Measurements from ENCODE around the gene SMIM38.

SMIM38 gene

DNA sequence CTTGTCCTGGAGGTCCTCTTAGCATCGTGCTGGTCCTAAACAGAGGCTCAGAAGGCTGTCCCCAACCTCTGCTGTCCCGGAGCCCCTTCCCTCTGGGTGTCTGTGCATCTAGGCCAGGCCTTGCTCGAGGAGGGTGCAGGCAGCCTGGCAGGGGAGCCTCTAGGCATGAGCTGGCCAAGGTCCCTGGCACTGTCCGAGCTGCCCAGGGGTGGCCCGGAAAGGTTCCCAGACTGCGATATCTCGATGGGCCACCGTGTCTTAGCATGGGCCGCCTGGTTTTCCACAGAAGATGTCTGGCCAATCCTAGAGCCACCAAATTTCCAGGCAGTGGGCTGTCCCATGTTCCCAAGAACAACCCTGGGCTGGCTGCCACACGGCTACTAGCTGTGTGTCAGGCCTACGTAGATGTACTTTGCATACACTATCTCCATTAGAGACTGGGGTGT is 24.6 kb upstream of the SMIM38 start:
- no CpG with 5 or more reads among the region's 11 CpGs for WGBS (ENCODE audit: extremely low coverage, insufficient coverage, insufficient read length)
- no peak overlapping the region for H4K12ac ChIP-seq (ENCODE audit: low read depth, low read length)

DNA sequence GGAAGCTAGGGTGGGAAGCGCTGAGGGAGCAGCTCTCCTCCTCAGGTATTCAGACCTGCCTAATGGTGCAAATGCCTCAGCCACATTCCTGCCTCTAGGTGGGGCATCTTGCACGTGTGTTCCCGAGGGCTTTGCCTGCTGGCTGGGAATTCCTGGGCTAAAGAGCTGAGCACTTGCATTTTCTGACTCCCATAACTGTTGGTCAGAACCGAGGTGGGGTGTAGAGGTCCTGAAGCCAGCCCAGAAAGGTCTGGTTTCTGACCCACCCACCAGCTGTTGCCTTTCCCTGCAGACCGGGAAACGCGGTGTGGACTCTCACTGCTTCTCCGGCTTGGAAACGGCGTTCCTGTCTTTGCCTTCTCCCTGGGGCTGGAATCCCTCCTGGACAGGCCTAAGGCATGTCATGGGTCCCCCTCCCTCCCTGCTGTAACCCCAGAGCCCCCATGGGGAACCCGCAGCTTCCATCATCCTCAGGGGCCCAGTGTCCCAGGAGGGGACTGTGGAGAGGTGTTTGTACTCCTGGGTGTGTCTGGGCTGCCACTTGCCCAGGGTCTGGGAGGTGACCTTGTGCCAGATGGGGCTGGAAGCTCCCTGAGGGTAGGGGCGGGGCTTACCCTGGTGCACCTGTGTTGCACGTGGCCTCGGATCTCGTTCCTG is 24.0 kb upstream of the SMIM38 start:
- no peak overlapping the region for H4K8ac ChIP-seq (ENCODE audit: low read depth, low read length)
- H3K4me1 ChIP-seq (ENCODE audit: control insufficient read depth in 1 of 2, insufficient read depth in 2 of 2, low read length in 2 of 2): peaks cover 4 to 6% of the 10 kb centered on the region in 2 experiments
- no peak overlapping the region for H3K27ac ChIP-seq (ENCODE audit: low read depth, low read length)
- no peaks in the 10 kb centered on the region for H3K9me3 ChIP-seq (ENCODE audit: insufficient read depth, low read depth, low read length)
- H2BK5ac ChIP-seq (ENCODE audit: low read depth, low read length, poor library complexity): no peak overlapping the region
- no CpG with 5 or more reads among the region's 15 CpGs for WGBS (ENCODE audit: extremely low coverage, insufficient coverage, insufficient read length)
- peak; percentile 87 to 98 for DNase-seq
- no peak overlapping the region for H3K23ac ChIP-seq (ENCODE audit: low read length)
- H3K79me2 ChIP-seq (ENCODE audit: control insufficient read depth, insufficient read depth, low read length, poor library complexity): no peaks in the 10 kb centered on the region
- no peak overlapping the region for H3K9ac ChIP-seq (ENCODE audit: low read length)
- no peak overlapping the region for H3K18ac ChIP-seq (ENCODE audit: low read length)
- H2BK12ac ChIP-seq (ENCODE audit: low read length): peak overlapping the region; percentile 56
- no peaks in the 10 kb centered on the region for H3K36me3 ChIP-seq (ENCODE audit: control insufficient read depth in 1 of 2, insufficient read depth in 2 of 2, low read length in 2 of 2)
- H3K27me3 ChIP-seq (ENCODE audit: insufficient read depth, low read length): no peaks in the 10 kb centered on the region
- no peak overlapping the region for H2BK120ac ChIP-seq (ENCODE audit: insufficient read depth, low read length, poor library complexity)
- peaks cover 4% of the 10 kb centered on the region for H3K79me1 ChIP-seq (ENCODE audit: low read length)
- H2AK5ac ChIP-seq (ENCODE audit: low read length): peak overlapping the region; percentile 58
- no peak overlapping the region for H2AFZ ChIP-seq (ENCODE audit: insufficient read depth, low read length, poor library complexity)
- H3K4ac ChIP-seq (ENCODE audit: low read depth, low read length): no peak overlapping the region
- H3K4me3 ChIP-seq (ENCODE audit: low read depth, low read length): no peak overlapping the region
- no peak overlapping the region for H3K4me2 ChIP-seq (ENCODE audit: low read length)
- H4K91ac ChIP-seq (ENCODE audit: low read depth, low read length): peak overlapping the region; percentile 32
- H3K14ac ChIP-seq (ENCODE audit: low read length): no peak overlapping the region
- H4K12ac ChIP-seq (ENCODE audit: low read depth, low read length): no peak overlapping the region

More for the DNA sequence above, 24.6 kb upstream of the SMIM38 start:
- no peak overlapping the region for H2AFZ ChIP-seq (ENCODE audit: insufficient read depth, low read length, poor library complexity)
- H4K8ac ChIP-seq (ENCODE audit: low read depth, low read length): no peak overlapping the region
- no peaks in the 10 kb centered on the region for H3K36me3 ChIP-seq (ENCODE audit: control insufficient read depth in 1 of 2, insufficient read depth in 2 of 2, low read length in 2 of 2)
- no peak overlapping the region for H3K9ac ChIP-seq (ENCODE audit: low read length)
- H3K27me3 ChIP-seq (ENCODE audit: insufficient read depth, low read length): no peaks in the 10 kb centered on the region
- H3K14ac ChIP-seq (ENCODE audit: low read length): no peak overlapping the region
- H3K18ac ChIP-seq (ENCODE audit: low read length): no peak overlapping the region
- H3K27ac ChIP-seq (ENCODE audit: low read depth, low read length): no peak overlapping the region
- no peak overlapping the region for H3K4me2 ChIP-seq (ENCODE audit: low read length)
- no peak overlapping the region for H4K91ac ChIP-seq (ENCODE audit: low read depth, low read length)
- no peak overlapping the region for H3K4ac ChIP-seq (ENCODE audit: low read depth, low read length)
- no peak overlapping the region for H2BK120ac ChIP-seq (ENCODE audit: insufficient read depth, low read length, poor library complexity)
- no peak overlapping the region for H2AK5ac ChIP-seq (ENCODE audit: low read length)
- no peaks in the 10 kb centered on the region for H3K9me3 ChIP-seq (ENCODE audit: insufficient read depth, low read depth, low read length)
- peaks cover 4% of the 10 kb centered on the region for H3K79me1 ChIP-seq (ENCODE audit: low read length)
- no peak overlapping the region for H2BK5ac ChIP-seq (ENCODE audit: low read depth, low read length, poor library complexity)
- H3K23ac ChIP-seq (ENCODE audit: low read length): no peak overlapping the region
- no peak overlapping the region for H3K4me3 ChIP-seq (ENCODE audit: low read depth, low read length)
- no peak overlapping the region for H2BK12ac ChIP-seq (ENCODE audit: low read length)
- no peaks in the 10 kb centered on the region for H3K79me2 ChIP-seq (ENCODE audit: control insufficient read depth, insufficient read depth, low read length, poor library complexity)
- DNase-seq: no peak
- peaks cover 4 to 6% of the 10 kb centered on the region in 2 experiments for H3K4me1 ChIP-seq (ENCODE audit: control insufficient read depth in 1 of 2, insufficient read depth in 2 of 2, low read length in 2 of 2)

DNA sequence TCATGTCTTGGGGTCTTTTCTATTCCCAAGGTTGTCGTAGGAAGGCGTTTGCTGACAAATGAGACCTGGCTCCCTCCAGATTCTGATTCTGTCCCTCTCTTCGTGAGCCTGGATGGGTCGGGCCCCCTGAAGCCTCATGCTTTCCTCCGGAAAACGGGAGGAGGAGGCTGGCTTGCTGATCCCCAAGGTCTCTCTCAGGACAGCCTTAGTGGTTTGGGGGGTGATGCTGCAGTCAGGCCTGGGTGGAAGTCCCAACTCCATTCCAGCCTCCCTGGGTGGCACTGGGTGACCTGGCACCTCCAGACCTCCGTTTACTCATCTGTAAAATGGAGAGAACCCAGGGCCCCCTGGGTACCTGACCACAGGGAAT is 23.4 kb upstream of the SMIM38 start:
- no peak overlapping the region for H2AFZ ChIP-seq (ENCODE audit: insufficient read depth, low read length, poor library complexity)
- WGBS (ENCODE audit: extremely low coverage, insufficient coverage, insufficient read length): no CpG with 5 or more reads among the region's 7 CpGs
- H3K27ac ChIP-seq (ENCODE audit: low read depth, low read length): no peak overlapping the region
- no peak overlapping the region for H2BK5ac ChIP-seq (ENCODE audit: low read depth, low read length, poor library complexity)
- H4K8ac ChIP-seq (ENCODE audit: low read depth, low read length): no peak overlapping the region
- DNase-seq: no peak
- H3K14ac ChIP-seq (ENCODE audit: low read length): no peak overlapping the region
- H3K9ac ChIP-seq (ENCODE audit: low read length): no peak overlapping the region
- H3K23ac ChIP-seq (ENCODE audit: low read length): no peak overlapping the region
- no peak overlapping the region for H2BK120ac ChIP-seq (ENCODE audit: insufficient read depth, low read length, poor library complexity)
- peaks cover 4 to 6% of the 10 kb centered on the region in 2 experiments for H3K4me1 ChIP-seq (ENCODE audit: control insufficient read depth in 1 of 2, insufficient read depth in 2 of 2, low read length in 2 of 2)
- H3K18ac ChIP-seq (ENCODE audit: low read length): no peak overlapping the region
- no peak overlapping the region for H3K4me2 ChIP-seq (ENCODE audit: low read length)
- peaks cover 4% of the 10 kb centered on the region for H3K79me1 ChIP-seq (ENCODE audit: low read length)
- H3K4ac ChIP-seq (ENCODE audit: low read depth, low read length): no peak overlapping the region
- H3K27me3 ChIP-seq (ENCODE audit: insufficient read depth, low read length): no peaks in the 10 kb centered on the region
- peak overlapping the region; percentile 32 for H4K91ac ChIP-seq (ENCODE audit: low read depth, low read length)
- H4K12ac ChIP-seq (ENCODE audit: low read depth, low read length): no peak overlapping the region
- no peaks in the 10 kb centered on the region for H3K36me3 ChIP-seq (ENCODE audit: control insufficient read depth in 1 of 2, insufficient read depth in 2 of 2, low read length in 2 of 2)
- H3K79me2 ChIP-seq (ENCODE audit: control insufficient read depth, insufficient read depth, low read length, poor library complexity): no peaks in the 10 kb centered on the region
- H3K9me3 ChIP-seq (ENCODE audit: insufficient read depth, low read depth, low read length): no peaks in the 10 kb centered on the region
- no peak overlapping the region for H2AK5ac ChIP-seq (ENCODE audit: low read length)
- peak overlapping the region; percentile 56 for H2BK12ac ChIP-seq (ENCODE audit: low read length)
- H3K4me3 ChIP-seq (ENCODE audit: low read depth, low read length): no peak overlapping the region

DNA sequence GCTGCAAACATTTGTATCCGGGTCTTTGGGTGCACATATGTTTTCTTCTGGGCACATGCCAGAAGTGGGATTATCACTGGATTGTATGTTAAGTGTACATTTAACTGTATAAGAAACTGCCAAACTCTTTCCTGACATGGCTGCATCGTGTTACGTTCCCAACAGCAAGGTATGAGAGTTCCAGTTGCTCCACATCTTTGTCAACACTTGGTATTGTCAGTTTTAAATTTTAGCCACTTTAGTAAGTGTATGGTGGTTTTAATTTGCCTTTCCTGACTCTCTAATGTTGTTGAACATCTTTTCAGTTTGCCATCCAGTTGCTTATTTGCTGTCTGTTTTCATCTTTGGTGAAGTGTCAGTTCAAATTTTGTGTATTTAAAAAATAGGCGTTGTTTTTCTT is 22.5 kb upstream of the SMIM38 start:
- Histone ChIP-seq H4K12ac (ENCODE audit: low read depth, low read length) (no peak overlapping the region), H3K79me1 (ENCODE audit: low read length) (peaks cover 4% of the 10 kb centered on the region), H2AFZ (ENCODE audit: insufficient read depth, low read length, poor library complexity) (no peak overlapping the region), H3K27ac (ENCODE audit: low read depth, low read length) (no peak overlapping the region), H4K91ac (ENCODE audit: low read depth, low read length) (no peak overlapping the region), H2BK12ac (ENCODE audit: low read length) (no peak overlapping the region), H3K36me3 (ENCODE audit: control insufficient read depth in 1 of 2, insufficient read depth in 2 of 2, low read length in 2 of 2) (no peaks in the 10 kb centered on the region), H3K4me2 (ENCODE audit: low read length) (no peak overlapping the region), H4K8ac (ENCODE audit: low read depth, low read length) (no peak overlapping the region), H3K4me1 (ENCODE audit: control insufficient read depth in 1 of 2, insufficient read depth in 2 of 2, low read length in 2 of 2) (peaks cover 8 to 13% of the 10 kb centered on the region in 2 experiments), H2BK5ac (ENCODE audit: low read depth, low read length, poor library complexity) (no peak overlapping the region), H3K4ac (ENCODE audit: low read depth, low read length) (no peak overlapping the region), H3K4me3 (ENCODE audit: low read depth, low read length) (no peak overlapping the region), H3K23ac (ENCODE audit: low read length) (no peak overlapping the region), H3K9ac (ENCODE audit: low read length) (no peak overlapping the region), H2BK120ac (ENCODE audit: insufficient read depth, low read length, poor library complexity) (no peak overlapping the region), H2AK5ac (ENCODE audit: low read length) (no peak overlapping the region), H3K14ac (ENCODE audit: low read length) (no peak overlapping the region), H3K9me3 (ENCODE audit: insufficient read depth, low read depth, low read length) (peaks cover 2% of the 10 kb centered on the region), H3K18ac (ENCODE audit: low read length) (no peak overlapping the region), H3K79me2 (ENCODE audit: control insufficient read depth, insufficient read depth, low read length, poor library complexity) (no peaks in the 10 kb centered on the region), H3K27me3 (ENCODE audit: insufficient read depth, low read length) (no peaks in the 10 kb centered on the region)
- no CpG with 5 or more reads among the region's 4 CpGs for WGBS (ENCODE audit: extremely low coverage, insufficient coverage, insufficient read length)
- DNase-seq: no peak

All from trophoblast cell (in vitro differentiated cells and primary cell).